Neural cell (in vitro differentiated cells): ENCODE data around the gene RPL26. TPM values are rescaled to one million over a fixed set of nuclear protein-coding genes. Genes with fewer than 3 reads are reported as not detected.

Experiments used
- H2AFZ ChIP-seq: fragments of 200-600, 300-800 bp; sonication (generic), shearing (Covaris generic); 2 replicates; pipeline ENCODE4 v1.6.0; 2014; ENCODE audit warnings: low read depth, mild to moderate bottlenecking, antibody characterized with exemption, low read length, moderate library complexity
- H3F3A ChIP-seq: fragments of 200-600 bp; shearing (Covaris generic); 2 replicates; pipeline ENCODE4 v1.6.1; 2016; ENCODE audit warnings: mild to moderate bottlenecking, moderate library complexity, mixed read lengths, antibody characterized with exemption, low read length; ENCODE audit not compliant: insufficient read depth, poor library complexity, severe bottlenecking
- H3K27ac ChIP-seq: fragments of 200-600, 300-800 bp; sonication (generic), shearing (Covaris generic); 2 replicates; pipeline ENCODE4 v1.5.1; 2014; ENCODE audit warnings: mild to moderate bottlenecking, low read length, moderate library complexity
- H3K27me3 ChIP-seq: fragments of 300-800, 200-600 bp; sonication (generic), shearing (Covaris generic); 2 replicates; pipeline ENCODE4 v1.6.0; 2014; ENCODE audit warnings: mild to moderate bottlenecking, low read depth, low read length, moderate library complexity; ENCODE audit not compliant: insufficient read depth
- H3K36me3 ChIP-seq: fragments of 300-800, 200-600 bp; sonication (generic), shearing (Covaris generic); 2 replicates; pipeline ENCODE4 v1.5.1; 2014; ENCODE audit warnings: mild to moderate bottlenecking, antibody characterized with exemption, low read length, moderate library complexity; ENCODE audit not compliant: insufficient read depth
- H3K4me2 ChIP-seq: fragments of 300-800, 200-600 bp; sonication (generic), shearing (Covaris generic); 2 replicates; pipeline ENCODE4 v1.6.0; 2014; ENCODE audit warnings: mild to moderate bottlenecking, low read length
- H3K4me3 ChIP-seq: fragments of 300-800, 200-600 bp; sonication (generic), shearing (Covaris generic); 2 replicates; pipeline ENCODE4 v1.5.1; 2014; ENCODE audit warnings: mild to moderate bottlenecking, low read length, moderate library complexity
- H3K79me2 ChIP-seq: fragments of 200-600 bp; shearing (Covaris generic); replicated peaks from 2 replicates; pipeline ENCODE4 v1.6.0; 2014; ENCODE audit warnings: mild to moderate bottlenecking, low read length, moderate library complexity; ENCODE audit not compliant: insufficient read depth
- H3K9ac ChIP-seq: fragments of 300-800, 200-600 bp; sonication (generic), shearing (Covaris generic); 2 replicates; pipeline ENCODE4 v1.6.1; 2016; ENCODE audit warnings: mild to moderate bottlenecking, low read length, mixed read lengths
- H3K9me2 ChIP-seq: fragments of 200-600 bp; shearing (Covaris generic); 2 replicates; pipeline ENCODE4 v1.6.1; 2016; ENCODE audit warnings: mild to moderate bottlenecking, low read length, mixed read lengths; ENCODE audit not compliant: insufficient read depth
- H3K9me3 ChIP-seq: fragments of 200-600, 300-800 bp; sonication (generic), shearing (Covaris generic); 2 replicates; pipeline ENCODE4 v1.6.1; 2016; ENCODE audit warnings: mild to moderate bottlenecking, mixed run types, low read length, moderate library complexity, mixed read lengths
- H4K20me1 ChIP-seq: fragments of 200-600 bp; shearing (Covaris generic); 2 replicates; pipeline ENCODE4 v1.6.1; 2016; ENCODE audit warnings: mild to moderate bottlenecking, mixed run types; ENCODE audit not compliant: insufficient read depth
- EP300 ChIP-seq: fragments of 450-650 bp; conservative IDR thresholded peaks from 2 replicates; pipeline ENCODE4 v1.6.1; 2014; ENCODE audit warnings: antibody characterized with exemption, mild to moderate bottlenecking, moderate library complexity; ENCODE audit not compliant: poor library complexity, severe bottlenecking
- EZH2 ChIP-seq: fragments of 200-600, 300-800 bp; shearing (Covaris generic), sonication (generic); IDR thresholded peaks from 2 replicates; pipeline ENCODE4 v1.6.1; 2014; ENCODE audit warnings: antibody characterized with exemption, low read length, borderline replicate concordance, mild to moderate bottlenecking; ENCODE audit not compliant: insufficient read depth, poor library complexity, severe bottlenecking
- MXI1 ChIP-seq: fragments of 450-650 bp; conservative IDR thresholded peaks from 2 replicates; pipeline ENCODE4 v1.6.1; 2014; ENCODE audit warnings: antibody characterized with exemption, mild to moderate bottlenecking; ENCODE audit not compliant: poor library complexity, severe bottlenecking
- POLR2AphosphoS5 ChIP-seq: IDR thresholded peaks from 2 replicates; pipeline ENCODE4 v1.6.1; 2012
- RAD21 ChIP-seq: fragments of 450-650 bp; conservative IDR thresholded peaks from 2 replicates; pipeline ENCODE4 v1.6.1; 2014; ENCODE audit warnings: antibody characterized with exemption, mild to moderate bottlenecking, moderate library complexity
- SMC3 ChIP-seq: fragments of 450-650 bp; conservative IDR thresholded peaks from 2 replicates; pipeline ENCODE4 v1.6.1; 2014; ENCODE audit warnings: antibody characterized with exemption, mild to moderate bottlenecking, moderate library complexity; ENCODE audit not compliant: poor library complexity
- TAF1 ChIP-seq: IDR thresholded peaks from 2 replicates; pipeline ENCODE4 v1.6.1; 2012; ENCODE audit warnings: low read depth
- polyA plus RNA-seq: library from polyadenylated mRNA; depleted of rRNA; stranded (reverse); fragments of >200 nt; gene quantifications from 2 replicates; pipeline ENCODE4 v1.2.3, GENCODE V29; 2014
- TF ChIP-seq, protein P1 (sequence below): fragments of 450-650 bp; IDR thresholded peaks from 2 replicates; pipeline ENCODE4 v1.5.1; 2014; ENCODE audit warnings: antibody characterized with exemption, mild to moderate bottlenecking, moderate library complexity; ENCODE audit not compliant: poor library complexity, severe bottlenecking
- TF ChIP-seq, protein P2 (sequence below): IDR thresholded peaks from 2 replicates; pipeline ENCODE4 v1.6.1; 2012; ENCODE audit warnings: borderline replicate concordance

Gene RPL26
- polyA plus RNA-seq, 1 donor from 2014 or later, result 4,061 TPM

DNA sequence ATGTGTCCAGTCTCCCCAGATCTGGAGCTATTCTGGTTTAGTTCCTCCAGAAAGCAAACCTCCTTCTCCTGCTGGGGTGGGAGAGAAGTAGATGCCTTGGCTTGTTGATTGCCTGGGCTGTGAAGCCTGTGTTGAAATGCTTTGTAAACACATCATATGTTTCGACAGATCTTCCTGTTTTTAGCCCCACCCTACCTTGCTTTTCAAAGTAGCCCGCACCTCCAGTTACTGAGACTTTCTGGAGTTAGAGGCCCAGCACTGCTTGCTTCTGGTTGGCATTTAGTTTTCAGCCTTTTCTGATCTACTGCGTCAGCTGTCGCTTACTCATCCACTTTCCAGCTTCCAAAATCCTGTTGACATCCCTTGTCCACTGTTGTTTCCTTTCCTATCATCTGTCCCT lies 34.8 kb upstream of the RPL26 start:
- TF ChIP-seq, protein P1, sequence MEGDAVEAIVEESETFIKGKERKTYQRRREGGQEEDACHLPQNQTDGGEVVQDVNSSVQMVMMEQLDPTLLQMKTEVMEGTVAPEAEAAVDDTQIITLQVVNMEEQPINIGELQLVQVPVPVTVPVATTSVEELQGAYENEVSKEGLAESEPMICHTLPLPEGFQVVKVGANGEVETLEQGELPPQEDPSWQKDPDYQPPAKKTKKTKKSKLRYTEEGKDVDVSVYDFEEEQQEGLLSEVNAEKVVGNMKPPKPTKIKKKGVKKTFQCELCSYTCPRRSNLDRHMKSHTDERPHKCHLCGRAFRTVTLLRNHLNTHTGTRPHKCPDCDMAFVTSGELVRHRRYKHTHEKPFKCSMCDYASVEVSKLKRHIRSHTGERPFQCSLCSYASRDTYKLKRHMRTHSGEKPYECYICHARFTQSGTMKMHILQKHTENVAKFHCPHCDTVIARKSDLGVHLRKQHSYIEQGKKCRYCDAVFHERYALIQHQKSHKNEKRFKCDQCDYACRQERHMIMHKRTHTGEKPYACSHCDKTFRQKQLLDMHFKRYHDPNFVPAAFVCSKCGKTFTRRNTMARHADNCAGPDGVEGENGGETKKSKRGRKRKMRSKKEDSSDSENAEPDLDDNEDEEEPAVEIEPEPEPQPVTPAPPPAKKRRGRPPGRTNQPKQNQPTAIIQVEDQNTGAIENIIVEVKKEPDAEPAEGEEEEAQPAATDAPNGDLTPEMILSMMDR, result no peak
- TF ChIP-seq MXI1 (no peak), SMC3 (no peak), EZH2 (no peak), RAD21 (no peak), TAF1 (no peak)
- H3F3A ChIP-seq, result no peaks in the 10 kb centered on the region
- H3K79me2 ChIP-seq, result no peaks in the 10 kb centered on the region
- no peak overlapping the region for H3K4me2 ChIP-seq
- no peaks in the 10 kb centered on the region for H3K27me3 ChIP-seq
- H2AFZ ChIP-seq, result no peak overlapping the region
- H3K9me2 ChIP-seq, result no peaks in the 10 kb centered on the region
- no peak overlapping the region for H3K27ac ChIP-seq
- no peak overlapping the region for H3K4me3 ChIP-seq
- H4K20me1 ChIP-seq, result no peaks in the 10 kb centered on the region
- H3K9ac ChIP-seq, result no peak overlapping the region
- no peaks in the 10 kb centered on the region for H3K9me3 ChIP-seq
- no peaks in the 10 kb centered on the region for H3K36me3 ChIP-seq

DNA sequence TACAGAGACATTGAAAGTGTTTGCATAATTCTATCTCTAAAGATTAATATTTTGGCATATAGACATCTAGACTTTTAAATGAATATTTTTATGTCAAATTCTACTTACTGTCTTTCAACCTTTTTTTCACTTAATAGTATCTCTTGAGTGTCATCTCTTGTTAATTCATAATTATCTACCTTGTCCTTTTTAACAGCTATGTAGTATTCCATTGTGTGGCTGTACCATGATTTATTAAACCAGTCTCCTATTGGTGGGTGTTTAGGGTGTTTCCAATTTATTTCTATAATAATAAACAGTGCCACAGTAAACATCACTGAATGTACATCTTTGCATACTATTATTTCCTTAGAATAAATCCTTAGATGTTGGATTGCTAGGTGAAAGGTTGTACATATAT lies 30.9 kb upstream of the RPL26 start:
- no peak overlapping the region for H3K4me3 ChIP-seq
- no peaks in the 10 kb centered on the region for H3K27me3 ChIP-seq
- H3K27ac ChIP-seq, result no peak overlapping the region
- H3K9me2 ChIP-seq, result no peaks in the 10 kb centered on the region
- H3K9me3 ChIP-seq, result no peaks in the 10 kb centered on the region
- H2AFZ ChIP-seq, result no peak overlapping the region
- TF ChIP-seq EZH2, result no peak
- no peak for TF ChIP-seq MXI1
- no peak for TF ChIP-seq RAD21
- TF ChIP-seq, protein P1, result no peak
- TF ChIP-seq EP300, result no peak
- no peak for TF ChIP-seq SMC3
- no peak for TF ChIP-seq TAF1
- TF ChIP-seq, protein P2, sequence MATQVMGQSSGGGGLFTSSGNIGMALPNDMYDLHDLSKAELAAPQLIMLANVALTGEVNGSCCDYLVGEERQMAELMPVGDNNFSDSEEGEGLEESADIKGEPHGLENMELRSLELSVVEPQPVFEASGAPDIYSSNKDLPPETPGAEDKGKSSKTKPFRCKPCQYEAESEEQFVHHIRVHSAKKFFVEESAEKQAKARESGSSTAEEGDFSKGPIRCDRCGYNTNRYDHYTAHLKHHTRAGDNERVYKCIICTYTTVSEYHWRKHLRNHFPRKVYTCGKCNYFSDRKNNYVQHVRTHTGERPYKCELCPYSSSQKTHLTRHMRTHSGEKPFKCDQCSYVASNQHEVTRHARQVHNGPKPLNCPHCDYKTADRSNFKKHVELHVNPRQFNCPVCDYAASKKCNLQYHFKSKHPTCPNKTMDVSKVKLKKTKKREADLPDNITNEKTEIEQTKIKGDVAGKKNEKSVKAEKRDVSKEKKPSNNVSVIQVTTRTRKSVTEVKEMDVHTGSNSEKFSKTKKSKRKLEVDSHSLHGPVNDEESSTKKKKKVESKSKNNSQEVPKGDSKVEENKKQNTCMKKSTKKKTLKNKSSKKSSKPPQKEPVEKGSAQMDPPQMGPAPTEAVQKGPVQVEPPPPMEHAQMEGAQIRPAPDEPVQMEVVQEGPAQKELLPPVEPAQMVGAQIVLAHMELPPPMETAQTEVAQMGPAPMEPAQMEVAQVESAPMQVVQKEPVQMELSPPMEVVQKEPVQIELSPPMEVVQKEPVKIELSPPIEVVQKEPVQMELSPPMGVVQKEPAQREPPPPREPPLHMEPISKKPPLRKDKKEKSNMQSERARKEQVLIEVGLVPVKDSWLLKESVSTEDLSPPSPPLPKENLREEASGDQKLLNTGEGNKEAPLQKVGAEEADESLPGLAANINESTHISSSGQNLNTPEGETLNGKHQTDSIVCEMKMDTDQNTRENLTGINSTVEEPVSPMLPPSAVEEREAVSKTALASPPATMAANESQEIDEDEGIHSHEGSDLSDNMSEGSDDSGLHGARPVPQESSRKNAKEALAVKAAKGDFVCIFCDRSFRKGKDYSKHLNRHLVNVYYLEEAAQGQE, result no peak
- no peak for TF ChIP-seq POLR2AphosphoS5
- no peaks in the 10 kb centered on the region for H3K79me2 ChIP-seq
- H3F3A ChIP-seq, result no peaks in the 10 kb centered on the region
- no peak overlapping the region for H3K4me2 ChIP-seq
- H3K9ac ChIP-seq, result no peak overlapping the region
- H4K20me1 ChIP-seq, result no peaks in the 10 kb centered on the region
- no peaks in the 10 kb centered on the region for H3K36me3 ChIP-seq
